Hepatocyte (in vitro differentiated cells): ENCODE data around the gene TMEM201. TPM values are rescaled to one million over a fixed set of nuclear protein-coding genes. Genes with fewer than 3 reads are reported as not detected.

ENCODE experiments used
- DNase-seq: peaks from one replicate; pipeline ENCODE4 v3.0.0-alpha.2; 2016; ENCODE audit warnings: low spot score
- H2AFZ ChIP-seq: fragments of 200-600 bp; sonication (generic); 2 replicates; pipeline ENCODE4 v1.6.0; 2016; ENCODE audit warnings: antibody characterized with exemption, mild to moderate bottlenecking
- H3K27ac ChIP-seq: fragments of 200-600 bp; sonication (generic); 2 replicates; pipeline ENCODE4 v1.5.1; 2016; ENCODE audit warnings: mild to moderate bottlenecking
- H3K27me3 ChIP-seq: fragments of 200-600 bp; sonication (generic); 2 replicates; pipeline ENCODE4 v1.6.1; 2016
- H3K36me3 ChIP-seq: fragments of 200-600 bp; sonication (generic); replicated peaks from 2 replicates; pipeline ENCODE4 v1.5.1; 2016; ENCODE audit warnings: low read depth; ENCODE audit not compliant: insufficient read depth
- H3K4me1 ChIP-seq: fragments of 200-600 bp; sonication (generic); 2 replicates; pipeline ENCODE4 v1.5.1; 2016; ENCODE audit warnings: mild to moderate bottlenecking, moderate library complexity; ENCODE audit not compliant: insufficient read depth
- H3K4me2 ChIP-seq: fragments of 200-600 bp; sonication (generic); 2 replicates; pipeline ENCODE4 v1.6.0; 2016
- H3K4me3 ChIP-seq: fragments of 200-600 bp; sonication (generic); 2 replicates; pipeline ENCODE4 v1.5.1; 2016; ENCODE audit warnings: mild to moderate bottlenecking
- H3K79me2 ChIP-seq: fragments of 200-600 bp; sonication (generic); 2 replicates; pipeline ENCODE4 v1.6.0; 2017; ENCODE audit warnings: mild to moderate bottlenecking
- H3K9me2 ChIP-seq: fragments of 200-600 bp; sonication (generic); replicated peaks from 2 replicates; pipeline ENCODE4 v1.6.0; 2017; ENCODE audit warnings: mild to moderate bottlenecking; ENCODE audit not compliant: insufficient read depth
- H3K9me3 ChIP-seq: fragments of 200-600 bp; sonication (generic); 2 replicates; pipeline ENCODE4 v1.5.1; 2016; ENCODE audit warnings: low read depth, mild to moderate bottlenecking
- H4K20me1 ChIP-seq: fragments of 200-600 bp; sonication (generic); 2 replicates; pipeline ENCODE4 v1.6.0; 2016; ENCODE audit warnings: mild to moderate bottlenecking; ENCODE audit not compliant: insufficient read depth, poor library complexity, severe bottlenecking
- CTCF ChIP-seq: fragments of 200-600 bp; sonication (generic); IDR thresholded peaks from 2 replicates; pipeline ENCODE4 v1.5.1; 2016; ENCODE audit warnings: antibody characterized with exemption, mild to moderate bottlenecking; ENCODE audit not compliant: poor library complexity
- EZH2 ChIP-seq: fragments of 200-600 bp; sonication (generic); IDR thresholded peaks from 2 replicates; pipeline ENCODE4 v1.6.1; 2016; ENCODE audit warnings: antibody characterized with exemption, mild to moderate bottlenecking, borderline replicate concordance
- EZH2phosphoT487 ChIP-seq: fragments of 200-600 bp; sonication (generic); IDR thresholded peaks from one replicate; pipeline ENCODE4 v1.6.1; 2018; ENCODE audit warnings: antibody characterized with exemption, mild to moderate bottlenecking, low read depth, moderate library complexity; ENCODE audit not compliant: unreplicated experiment, severe bottlenecking
- WGBS: methylation state at CpG from one replicate; pipeline ENCODE4 v1.1.6; 2016; ENCODE audit warnings: low lambda C conversion rate; ENCODE audit errors: missing lambda C conversion rate; 5-methylcytosine and 5-hydroxymethylcytosine counted together
- polyA plus RNA-seq: library from polyadenylated mRNA; unstranded; fragments of >200 nt; fragmentation: Nextera tagmentation; extraction: Ambion mirVana; gene quantifications from 2 replicates; pipeline ENCODE4 v1.2.1, GENCODE V29; 2016
- total RNA-seq: library from RNA; depleted of rRNA; stranded (reverse); fragments of >200 nt; gene quantifications from 2 replicates; pipeline ENCODE4 v1.2.3, GENCODE V29; 2014

TMEM201 gene
- total and polyA plus RNA-seq, 2 experiments from 2014 or later: 3.7 to 11.2 TPM

DNA sequence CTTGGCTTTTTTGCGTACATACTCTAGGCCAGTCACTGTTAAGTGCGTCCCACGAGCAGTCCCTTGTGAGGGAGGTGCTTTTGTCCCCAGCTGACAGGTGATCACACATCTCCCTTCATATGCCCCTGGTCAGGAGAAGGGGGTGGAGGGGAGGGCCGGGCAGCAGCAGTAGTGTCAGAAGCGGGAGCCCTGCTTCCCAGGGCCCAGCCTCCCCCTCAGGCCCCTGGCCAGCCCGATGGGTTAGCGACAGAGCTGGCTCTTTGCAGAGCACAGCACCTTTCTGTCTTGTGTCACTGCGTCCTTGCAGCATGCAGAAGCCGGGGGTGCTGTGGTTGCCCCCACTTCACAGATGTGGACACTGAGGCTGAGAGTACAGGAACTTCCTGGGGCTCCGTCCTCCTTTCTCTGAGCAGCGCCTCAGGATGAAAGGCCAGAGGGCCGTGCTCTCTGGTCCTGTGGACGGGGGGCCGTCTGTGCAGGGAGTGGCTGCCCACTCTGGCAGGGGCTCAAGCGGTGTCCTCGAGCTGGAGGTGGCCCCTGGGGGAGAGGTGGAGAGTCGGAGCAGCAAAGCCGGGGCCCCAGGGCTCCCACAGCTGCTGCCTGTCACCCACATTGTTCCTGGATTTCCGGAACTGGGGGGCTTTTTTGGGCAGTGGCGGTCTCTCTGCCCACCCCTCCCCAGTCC, 5.9 kb downstream of the TMEM201 start:
- peaks cover 24% of the 10 kb centered on the region for H4K20me1 ChIP-seq
- no peak for TF ChIP-seq EZH2
- no peak for TF ChIP-seq CTCF
- no peak for TF ChIP-seq EZH2phosphoT487
- no peaks in the 10 kb centered on the region for H3K27me3 ChIP-seq
- 97% methylated on average over 19 of the region's 20 CpGs for WGBS
- no peak overlapping the region for H2AFZ ChIP-seq
- no peak for DNase-seq
- H3K4me3 ChIP-seq: no peak overlapping the region
- H3K36me3 ChIP-seq: no peaks in the 10 kb centered on the region
- no peaks in the 10 kb centered on the region for H3K9me2 ChIP-seq
- peaks cover 5% of the 10 kb centered on the region for H3K4me1 ChIP-seq
- no peak overlapping the region for H3K4me2 ChIP-seq
- H3K79me2 ChIP-seq: peaks cover 54% of the 10 kb centered on the region
- no peaks in the 10 kb centered on the region for H3K9me3 ChIP-seq
- no peak overlapping the region for H3K27ac ChIP-seq

DNA sequence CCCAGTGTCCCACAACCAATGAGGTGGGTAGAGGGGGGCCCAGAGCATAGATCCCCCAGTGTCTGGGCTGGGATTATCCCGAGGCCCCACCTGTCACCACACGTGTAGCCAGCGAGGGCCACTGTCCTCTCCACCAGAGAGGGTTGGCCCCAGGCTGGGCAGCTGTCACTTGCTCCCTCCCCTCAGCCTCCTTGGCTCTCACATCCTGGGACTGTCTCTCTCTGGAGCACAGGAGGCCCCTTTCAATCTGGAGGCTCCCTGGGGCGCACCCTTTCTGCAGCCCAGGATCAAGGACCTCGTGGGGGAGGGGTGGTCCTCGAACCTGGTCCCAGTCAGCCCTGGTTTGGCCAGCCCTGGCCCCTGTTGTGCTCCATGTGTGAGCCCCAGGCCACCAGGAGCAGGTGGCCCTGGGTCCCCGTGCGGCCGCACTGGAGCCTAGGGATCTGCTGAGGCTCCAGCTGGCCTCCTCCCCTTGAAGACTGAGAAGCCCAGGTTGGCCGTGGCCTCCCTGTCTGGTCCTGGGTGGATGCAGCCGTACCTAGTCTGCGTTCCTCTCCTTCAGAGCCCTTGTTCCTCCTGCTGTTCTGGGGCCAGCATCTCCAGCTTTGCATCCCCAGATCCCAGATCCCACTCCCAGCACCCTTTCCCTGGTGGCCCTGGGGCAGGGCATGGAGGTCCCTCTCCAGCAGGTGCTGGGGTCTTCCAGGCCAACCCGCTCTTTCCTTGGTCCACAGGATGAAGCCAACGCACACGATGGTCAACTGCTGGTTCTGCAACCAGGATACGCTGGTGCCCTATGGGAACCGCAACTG, 6.7 kb downstream of the TMEM201 start:
- no peak overlapping the region for H3K27ac ChIP-seq
- peaks cover 17% of the 10 kb centered on the region for H4K20me1 ChIP-seq
- H3K36me3 ChIP-seq: no peaks in the 10 kb centered on the region
- no peak overlapping the region for H3K4me2 ChIP-seq
- no peaks in the 10 kb centered on the region for H3K27me3 ChIP-seq
- H3K4me3 ChIP-seq: no peak overlapping the region
- no peak for TF ChIP-seq CTCF
- no peak for TF ChIP-seq EZH2
- TF ChIP-seq EZH2phosphoT487: no peak
- H3K79me2 ChIP-seq: peaks cover 46% of the 10 kb centered on the region
- no peaks in the 10 kb centered on the region for H3K9me3 ChIP-seq
- no peak for DNase-seq
- H3K4me1 ChIP-seq: peaks cover 5% of the 10 kb centered on the region
- 86% methylated on average over 17 of the region's 17 CpGs for WGBS
- H3K9me2 ChIP-seq: no peaks in the 10 kb centered on the region
- no peak overlapping the region for H2AFZ ChIP-seq

GRCh38 chr1:9595968-9596340, 7.2 kb downstream of the TMEM201 start:
- 94% methylated on average over 12 of the region's 12 CpGs for WGBS
- H3K36me3 ChIP-seq: no peaks in the 10 kb centered on the region
- H3K4me3 ChIP-seq: no peak overlapping the region
- H3K27me3 ChIP-seq: no peaks in the 10 kb centered on the region
- H4K20me1 ChIP-seq: peaks cover 13% of the 10 kb centered on the region
- no peaks in the 10 kb centered on the region for H3K9me2 ChIP-seq
- no peak overlapping the region for H3K27ac ChIP-seq
- peaks cover 5% of the 10 kb centered on the region for H3K4me1 ChIP-seq
- no peak overlapping the region for H2AFZ ChIP-seq
- TF ChIP-seq CTCF (no peak), EZH2phosphoT487 (no peak), EZH2 (no peak)
- no peaks in the 10 kb centered on the region for H3K9me3 ChIP-seq
- no peak for DNase-seq
- no peak overlapping the region for H3K4me2 ChIP-seq
- peaks cover 40% of the 10 kb centered on the region for H3K79me2 ChIP-seq
